Posterior cingulate gyrus (tissue), 11 donors: Measurements from ENCODE around the gene BBLN.

Experiments used
- DNase-seq, 10 donors: peaks; one replicate each; pipeline versions ENCODE4 v3.0.0 to v3.0.0-alpha.2; 2020 to 2021; ENCODE audit warnings: mixed read lengths in 3 of 10
- intact Hi-C: fragments of 100-400 bp; cut with DNase I; formaldehyde crosslinking; loops from one replicate; pipeline ENCODE4 v1.15.1; 2023

The BBLN gene

GRCh38 chr9:128155736-128156500 is 4.1 kb upstream of the BBLN start:
- intact Hi-C loops = no loop called here
- peak in 2 of 10 donors; percentile 15 to 51 for DNase-seq

DNA sequence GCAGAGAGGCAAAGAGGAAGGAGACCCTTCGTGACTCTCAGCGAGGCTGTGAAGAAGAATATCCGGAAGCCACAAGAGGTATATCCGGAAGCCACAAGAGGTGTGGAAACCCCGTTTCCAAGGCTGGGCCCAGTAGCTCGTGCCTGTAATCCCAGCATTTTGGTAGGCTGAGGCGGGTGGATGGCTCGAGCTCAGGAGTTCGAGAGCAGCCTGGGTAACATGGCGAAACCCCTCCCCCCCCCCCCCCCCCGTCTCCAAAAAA is 612 bp upstream of the BBLN start:
- intact Hi-C loops = no loop called here
- DNase-seq = no peak

- intact Hi-C loops = no loop called here
- DNase-seq = peak in 5 of 10 donors; percentile 32 to 82 (median 39)
These were observed 530 bp downstream of the BBLN start for GRCh38 chr9:128160603-128160987.

GRCh38 chr9:128161215-128161902 is 1.3 kb downstream of the BBLN start:
- intact Hi-C loops = no loop called here
- DNase-seq = no peak

DNA sequence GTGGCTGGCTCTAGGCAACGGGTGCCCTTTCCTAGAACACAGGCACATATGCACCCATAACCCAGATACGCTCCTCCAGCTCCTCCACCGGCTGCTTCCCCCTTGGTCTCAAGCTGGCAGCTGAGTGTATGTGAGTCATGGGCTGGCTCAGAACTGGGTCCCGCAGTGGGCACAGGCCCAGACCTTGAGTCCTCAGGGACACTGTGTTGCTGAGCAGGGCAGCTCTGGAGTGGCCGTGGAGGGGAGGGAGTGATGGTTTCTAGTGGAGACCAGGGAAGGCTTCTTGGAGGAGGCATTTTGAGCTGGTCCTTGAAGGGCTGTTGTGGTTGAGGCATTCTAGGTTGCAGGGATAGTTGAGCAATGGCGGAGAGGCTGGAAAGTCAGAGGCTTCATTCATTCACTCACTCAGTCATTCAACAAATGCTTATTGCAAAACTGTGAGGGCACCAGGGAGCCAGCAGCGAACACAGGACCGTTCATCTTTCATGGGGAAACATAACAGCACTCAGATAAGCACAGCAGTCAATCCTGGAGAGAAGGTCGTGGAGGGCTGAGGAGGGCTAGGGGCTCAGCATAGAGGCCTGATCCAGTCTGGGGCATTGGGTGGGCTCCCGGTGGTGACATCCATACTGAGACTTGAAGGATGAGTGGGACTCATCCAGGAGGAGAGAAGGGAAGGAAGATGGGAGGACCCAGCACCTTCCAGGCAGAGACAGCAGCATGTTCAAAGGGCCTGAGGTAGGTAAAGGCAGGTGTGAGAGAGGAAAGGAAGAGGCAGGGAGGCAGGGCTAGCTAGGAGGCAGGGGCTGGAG is 2.4 kb downstream of the BBLN start:
- intact Hi-C loops = no loop called here
- peak in 9 of 10 donors; percentile 23 to 94 (median 64) for DNase-seq

DNA sequence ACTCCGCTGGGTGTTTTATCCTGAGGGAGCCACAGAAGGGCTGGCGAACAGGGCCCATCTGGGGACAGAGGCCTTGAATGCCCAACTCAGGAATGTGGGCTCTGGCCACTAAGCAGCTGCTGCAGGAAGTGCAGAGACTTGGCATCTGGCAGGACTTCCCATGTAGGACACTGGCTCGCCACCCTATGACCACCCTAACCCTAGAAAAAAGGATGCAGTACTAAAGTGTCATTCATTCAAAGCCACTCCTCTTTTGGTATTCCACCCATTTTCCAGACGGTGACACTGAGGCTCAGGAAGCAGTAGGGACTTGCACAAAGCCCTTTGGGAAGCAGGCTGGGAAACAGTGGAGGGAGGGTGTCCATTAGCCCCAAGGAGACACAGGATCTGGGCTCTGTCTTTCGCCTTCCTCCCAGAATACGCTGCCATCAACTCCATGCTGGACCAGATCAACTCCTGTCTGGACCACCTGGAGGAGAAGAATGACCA is 3.0 kb downstream of the BBLN start:
- DNase-seq = no peak
- intact Hi-C loops = no loop called here

DNA sequence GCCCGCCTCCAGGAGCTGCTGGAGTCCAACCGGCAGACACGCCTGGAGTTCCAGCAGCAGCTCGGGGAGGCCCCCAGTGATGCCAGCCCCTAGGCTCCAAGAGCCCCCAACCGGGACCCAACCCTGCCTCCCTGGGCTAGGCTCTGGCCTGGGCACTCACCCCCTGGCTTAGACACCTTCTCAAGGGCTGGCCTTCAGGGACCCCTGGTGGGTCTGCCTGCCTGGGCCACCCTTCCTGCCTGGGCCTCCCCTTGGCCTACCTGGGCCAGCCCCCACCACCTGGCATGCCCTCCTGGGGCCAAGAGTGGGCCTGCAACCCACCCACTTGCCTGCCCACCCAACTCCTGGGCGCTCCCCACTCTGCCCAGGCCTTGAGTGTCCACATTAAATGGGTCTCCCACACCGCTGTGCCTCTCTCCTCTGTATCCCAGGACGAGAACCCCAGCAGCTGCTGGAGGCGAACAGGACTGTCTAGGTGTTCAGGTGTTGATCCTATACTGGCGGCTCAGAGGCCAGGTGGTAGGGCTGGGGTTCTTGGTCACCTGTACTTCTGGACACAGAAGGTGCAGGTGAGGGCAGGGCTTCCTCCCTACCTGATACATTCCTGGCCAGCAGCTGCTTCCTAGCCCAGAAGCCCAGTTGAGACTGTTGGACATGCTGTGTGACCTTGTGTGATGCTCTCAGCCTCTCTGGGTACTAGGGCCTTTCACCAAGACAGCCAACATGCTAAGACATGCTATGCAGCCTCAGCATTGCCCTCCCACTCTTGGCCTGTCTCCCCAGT is 3.6 kb downstream of the BBLN start:
- DNase-seq = no peak
- intact Hi-C loops = no loop called here

DNA sequence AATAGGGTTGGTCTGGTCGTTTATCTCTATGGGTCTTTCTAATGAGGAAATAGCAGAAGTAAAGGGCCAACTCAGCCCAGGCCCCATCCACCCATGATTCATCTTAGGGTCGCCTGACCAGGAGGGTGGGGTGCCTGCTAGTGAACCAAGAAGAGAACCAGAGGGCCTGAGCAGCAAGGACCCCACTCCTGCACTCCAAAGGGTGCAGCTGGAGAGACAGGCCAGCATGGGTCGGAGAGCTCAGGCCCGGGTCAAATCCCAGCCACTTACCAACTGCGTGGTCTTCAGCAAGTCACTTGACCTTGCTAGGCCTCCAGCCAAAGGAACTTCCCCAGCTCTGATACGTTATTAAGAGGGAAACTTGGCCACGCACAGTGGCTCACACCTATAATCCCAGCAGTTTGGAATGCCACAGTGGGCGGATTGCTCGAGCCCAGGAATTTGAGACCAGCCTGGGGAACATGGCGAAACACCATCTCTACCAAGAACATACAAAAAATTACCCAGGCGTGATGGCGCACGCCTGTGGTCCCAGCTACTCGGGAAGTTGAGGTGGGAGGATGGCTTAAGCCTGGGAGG is 4.3 kb downstream of the BBLN start:
- no peak for DNase-seq
- intact Hi-C loops = no loop called here

DNA sequence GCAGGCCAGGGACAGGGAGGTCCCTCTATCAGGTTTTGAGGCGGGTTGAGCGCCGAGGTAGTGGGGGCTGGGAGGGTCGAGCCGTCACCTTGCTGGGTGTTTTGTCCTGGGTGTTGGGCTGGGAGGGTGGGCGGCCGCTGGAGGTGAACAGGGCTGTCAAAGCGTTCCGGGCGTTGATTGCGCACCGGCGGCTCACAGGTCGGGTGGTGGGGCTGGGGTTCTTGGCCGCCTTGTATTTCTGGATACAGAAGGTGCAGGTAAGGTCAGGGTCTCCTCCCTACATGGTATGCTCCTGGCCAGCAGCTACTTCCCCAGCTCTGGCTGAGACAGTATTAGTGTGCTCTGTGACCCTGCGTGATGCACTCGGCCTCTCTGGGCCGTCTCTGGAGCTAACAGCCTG is 6.1 kb downstream of the BBLN start:
- intact Hi-C loops = no loop called here
- DNase-seq = no peak

GRCh38 chr9:128167209-128167608 is 7.1 kb downstream of the BBLN start:
- no peak for DNase-seq
- intact Hi-C loops = no loop called here

DNA sequence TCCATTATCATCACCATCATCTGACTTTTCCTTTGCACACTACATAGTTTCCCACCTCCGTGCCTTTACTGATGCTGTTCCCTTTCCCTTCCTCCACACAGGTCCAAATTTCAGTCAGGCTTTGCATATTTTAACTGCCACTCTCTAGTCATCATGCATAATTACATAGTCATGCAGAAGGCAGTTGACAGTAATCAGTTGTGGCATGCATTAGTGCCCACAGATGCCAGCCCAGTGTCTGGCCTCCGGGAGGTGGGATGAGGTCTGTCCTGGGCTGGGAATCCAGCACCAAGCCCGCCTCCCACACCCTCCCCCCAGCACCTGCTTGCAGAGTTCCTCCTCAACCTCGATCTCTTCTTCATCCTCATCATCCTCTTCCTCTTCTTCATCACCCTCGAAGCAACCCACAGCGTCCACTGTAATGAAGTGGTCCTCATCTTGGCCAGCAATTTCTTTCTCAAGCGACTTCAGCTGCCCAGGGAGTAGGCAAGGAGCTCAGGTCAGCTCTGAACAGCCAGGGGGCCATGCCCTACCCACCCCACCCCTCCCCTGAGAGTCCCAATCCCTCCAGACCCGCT is 8.8 kb downstream of the BBLN start:
- DNase-seq = no peak
- intact Hi-C loops = no loop called here

DNA sequence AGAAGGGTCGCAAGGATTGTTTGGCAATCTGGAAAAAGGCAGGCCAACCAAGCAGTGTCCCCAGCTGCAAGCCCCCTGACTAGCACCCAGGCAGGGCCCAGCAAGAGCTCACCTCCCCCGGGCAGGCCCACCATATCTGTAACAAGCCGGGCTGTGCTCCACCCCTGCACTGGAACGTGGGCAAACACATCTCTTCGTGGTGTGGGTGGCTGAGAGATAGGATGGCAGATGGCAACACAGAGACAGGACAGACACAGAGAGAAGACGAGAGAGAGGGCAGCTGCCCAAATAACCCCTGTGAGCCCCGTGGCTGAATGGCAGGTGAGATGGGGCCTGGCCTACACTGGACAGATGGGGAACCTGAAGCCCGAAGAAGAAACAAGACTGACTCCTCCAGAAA is 9.4 kb downstream of the BBLN start:
- DNase-seq = peak in 4 of 10 donors; percentile 49 to 91 (median 82)

GRCh38 chr9:128169925-128170324 is 9.9 kb downstream of the BBLN start:
- peak in 2 of 10 donors; percentile 54 to 83 for DNase-seq
- intact Hi-C loops = no loop called here

More for the DNA sequence above, 9.4 kb downstream of the BBLN start:
- intact Hi-C loops = no loop called here

- intact Hi-C loops = no loop called here
- peak in 1 of 10 donors; percentile 55 for DNase-seq
These were observed 14.0 kb downstream of the BBLN start for GRCh38 chr9:128174062-128174461.

DNA sequence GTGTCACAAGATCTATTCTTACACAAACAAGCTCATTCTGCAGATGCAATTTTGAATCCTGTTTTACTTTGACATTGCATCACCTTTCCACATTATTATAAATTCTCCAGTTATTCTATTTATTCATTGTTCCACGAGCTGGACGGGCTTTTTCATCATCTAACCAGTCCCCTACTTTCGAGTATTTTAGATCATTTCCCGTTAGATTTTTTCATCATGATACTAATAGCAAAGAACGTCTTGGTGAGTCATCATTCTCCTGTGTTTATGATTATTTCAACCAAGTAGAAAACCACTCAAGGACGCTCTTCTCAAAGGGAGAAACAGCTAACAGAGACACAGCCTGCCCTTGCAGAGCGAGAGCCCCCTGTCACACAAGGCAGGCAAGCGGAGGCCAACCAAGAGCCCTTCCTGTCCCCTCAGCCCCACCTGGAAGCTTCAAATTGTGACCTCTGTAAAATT is 15.1 kb downstream of the BBLN start:
- no peak for DNase-seq
- intact Hi-C loops = no loop called here

GRCh38 chr9:128175726-128176125 is 15.7 kb downstream of the BBLN start:
- intact Hi-C loops = no loop called here
- no peak for DNase-seq

DNA sequence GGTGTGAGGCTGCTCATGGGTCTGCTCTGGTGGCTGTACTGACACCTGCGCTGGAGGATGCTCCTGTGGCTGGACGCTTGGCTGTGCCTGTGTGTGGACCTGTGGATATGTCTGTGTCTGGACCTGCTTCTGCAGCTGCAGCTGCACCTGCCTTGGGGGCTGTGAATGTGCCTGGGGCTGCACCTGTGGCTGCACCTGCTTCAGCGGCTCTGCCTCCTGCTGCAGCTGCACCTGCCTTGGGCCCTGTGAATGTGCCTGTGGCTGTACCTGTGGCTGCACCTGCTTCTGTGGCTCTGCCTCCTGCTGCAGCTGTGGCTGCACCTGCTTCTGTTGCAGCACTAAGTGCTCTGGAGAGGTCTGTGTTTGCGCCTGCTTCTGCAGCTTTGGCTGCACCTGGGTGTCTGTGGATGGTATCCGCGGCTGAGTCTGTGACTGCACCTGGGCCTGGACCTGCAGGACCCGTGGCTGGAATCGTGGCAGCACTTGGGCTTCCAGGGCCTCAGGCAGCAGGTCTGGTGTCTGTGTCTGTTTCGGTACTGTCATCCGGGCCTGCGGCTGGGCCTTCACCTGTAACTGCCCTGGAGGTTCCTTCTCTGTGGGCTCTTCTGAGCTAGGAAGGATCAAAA is 18.9 kb downstream of the BBLN start:
- no peak for DNase-seq
- intact Hi-C loops = no loop called here

- peak in 1 of 10 donors; percentile 87 for DNase-seq
- intact Hi-C loops = no loop called here
These were observed 19.9 kb downstream of the BBLN start for GRCh38 chr9:128180001-128180400.

- intact Hi-C loops = no loop called here
These were observed 20.4 kb downstream of the BBLN start for GRCh38 chr9:128180447-128180846.

More at GRCh38 chr9:128180447-128180846, 20.4 kb downstream of the BBLN start:
- peak in 1 of 10 donors; percentile 54 for DNase-seq
